SHP77 (cell line): ENCODE results near the gene FAM3B.
A peak's percentile ranks its signal among the peaks of the same experiment; 100 is the strongest.
"Not testable (repeated sequence)": the region's sequence is repeated elsewhere in the genome, so short reads cannot be mapped to it uniquely, and the experiment has no call there.

Experiments
- DNase-seq, 2 experiments: peaks; one replicate each; lab custom pipeline; 2025; lab: John Stamatoyannopoulos, UW

Gene FAM3B

DNA sequence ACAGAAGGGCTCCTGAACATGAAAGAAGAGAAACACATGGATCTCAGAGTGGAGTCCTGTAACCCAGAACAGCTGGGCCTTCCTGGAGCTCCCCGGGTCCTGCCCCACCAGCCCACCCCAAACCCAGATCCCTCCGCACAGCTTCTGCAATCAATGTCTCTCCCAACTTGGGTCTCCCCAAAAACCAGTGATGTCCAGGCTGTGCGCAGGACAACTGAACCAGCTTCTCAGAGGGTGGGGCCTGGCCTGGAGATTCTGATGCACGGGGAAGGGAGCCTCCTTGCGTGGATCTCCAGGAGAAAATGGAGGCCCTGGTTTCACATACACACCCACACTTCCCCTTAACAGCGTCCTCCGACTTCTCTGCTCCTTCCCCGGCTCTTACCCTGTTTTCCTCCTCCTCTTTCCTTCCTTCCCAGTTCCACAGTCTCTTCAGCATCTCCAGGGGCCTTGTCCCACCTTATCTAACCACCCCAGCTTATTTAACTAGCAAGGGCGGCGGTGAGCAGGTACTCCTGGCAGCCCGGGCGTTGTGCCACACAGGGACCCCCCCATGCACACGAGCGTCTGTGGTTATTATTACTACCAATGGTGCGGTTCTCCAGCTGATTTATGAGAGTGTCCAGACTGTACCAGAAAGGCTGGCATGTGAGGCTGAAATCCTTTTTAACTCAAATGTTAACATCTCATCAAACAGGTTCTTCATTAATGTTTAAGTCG, 34.0 kb downstream of the FAM3B start:
- DNase-seq: no peak

DNA sequence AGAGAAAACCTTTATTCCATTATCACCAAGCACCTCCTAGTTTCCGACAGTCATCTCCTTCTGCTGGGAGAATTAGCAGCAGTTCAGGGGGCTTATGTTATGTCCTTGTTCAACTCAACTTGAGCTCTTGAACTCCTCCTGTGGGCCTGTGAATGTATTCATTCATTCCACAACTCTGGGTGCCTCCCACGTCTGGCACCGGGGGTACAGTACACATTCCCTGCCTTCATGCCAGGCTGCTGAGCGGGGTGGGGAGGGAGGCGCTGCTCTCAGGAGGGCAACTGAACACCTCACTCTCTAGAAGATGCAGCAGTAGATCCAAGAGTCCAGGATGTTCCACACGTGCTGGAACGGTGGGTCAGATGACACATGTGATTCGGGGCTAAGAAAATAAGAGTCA, 40.9 kb downstream of the FAM3B start:
- DNase-seq: no peak

DNA sequence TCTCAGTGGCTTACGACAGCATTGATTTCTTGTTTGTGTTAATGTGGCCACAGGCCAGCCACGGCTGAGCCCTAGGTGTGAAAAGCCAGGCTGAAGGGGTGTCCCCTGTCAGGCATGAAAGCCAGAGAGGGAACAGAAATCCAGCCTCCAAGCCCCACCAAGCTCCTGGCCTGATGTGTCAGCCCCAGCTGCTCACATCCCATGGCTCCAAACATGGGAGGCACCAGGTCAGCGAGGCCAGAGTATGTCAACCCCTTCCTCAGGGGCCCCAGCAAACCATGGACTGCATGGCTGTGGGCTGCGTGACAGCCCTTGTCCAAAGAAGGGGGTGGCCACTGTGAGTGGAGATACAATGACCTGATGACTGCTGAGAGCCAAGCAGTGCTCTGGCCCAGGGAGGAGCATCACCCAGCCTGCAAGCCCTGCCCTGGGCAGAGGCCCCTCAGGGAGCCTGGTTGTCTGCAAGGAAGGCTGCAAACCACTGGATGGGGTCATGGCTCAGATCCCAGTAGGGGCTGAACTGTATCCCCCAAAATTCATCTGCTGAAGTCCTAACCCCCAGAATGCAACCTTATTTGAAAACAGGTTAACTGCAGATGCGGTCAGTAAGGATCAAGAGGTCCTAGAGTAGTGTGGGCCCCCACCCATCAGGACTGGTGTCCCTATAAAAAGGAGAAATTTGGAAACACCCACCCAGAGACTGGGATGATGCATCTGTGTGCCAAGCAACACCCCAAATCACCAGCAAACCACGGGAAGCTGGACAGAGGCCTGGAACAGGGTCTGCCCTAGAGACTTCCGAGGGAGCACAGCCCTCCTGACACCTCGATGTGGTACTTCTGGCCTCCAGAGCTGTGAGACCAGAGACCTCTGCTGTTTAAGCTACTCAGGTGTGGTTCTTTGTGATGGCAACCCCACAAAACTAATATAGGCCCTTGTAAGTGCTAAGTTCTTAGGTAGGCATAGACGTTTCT, 41.9 kb downstream of the FAM3B start:
- DNase-seq: no peak

- no peak for DNase-seq
These were observed 42.7 kb downstream of the FAM3B start for GRCh38 chr21:41359286-41359685.

GRCh38 chr21:41359754-41360071, 43.1 kb downstream of the FAM3B start:
- DNase-seq: not testable (repeated sequence)

GRCh38 chr21:41360072-41360821, 43.6 kb downstream of the FAM3B start:
- peak; percentile 14 to 48 for DNase-seq

GRCh38 chr21:41361053-41361785, 44.6 kb downstream of the FAM3B start:
- DNase-seq: no peak

DNA sequence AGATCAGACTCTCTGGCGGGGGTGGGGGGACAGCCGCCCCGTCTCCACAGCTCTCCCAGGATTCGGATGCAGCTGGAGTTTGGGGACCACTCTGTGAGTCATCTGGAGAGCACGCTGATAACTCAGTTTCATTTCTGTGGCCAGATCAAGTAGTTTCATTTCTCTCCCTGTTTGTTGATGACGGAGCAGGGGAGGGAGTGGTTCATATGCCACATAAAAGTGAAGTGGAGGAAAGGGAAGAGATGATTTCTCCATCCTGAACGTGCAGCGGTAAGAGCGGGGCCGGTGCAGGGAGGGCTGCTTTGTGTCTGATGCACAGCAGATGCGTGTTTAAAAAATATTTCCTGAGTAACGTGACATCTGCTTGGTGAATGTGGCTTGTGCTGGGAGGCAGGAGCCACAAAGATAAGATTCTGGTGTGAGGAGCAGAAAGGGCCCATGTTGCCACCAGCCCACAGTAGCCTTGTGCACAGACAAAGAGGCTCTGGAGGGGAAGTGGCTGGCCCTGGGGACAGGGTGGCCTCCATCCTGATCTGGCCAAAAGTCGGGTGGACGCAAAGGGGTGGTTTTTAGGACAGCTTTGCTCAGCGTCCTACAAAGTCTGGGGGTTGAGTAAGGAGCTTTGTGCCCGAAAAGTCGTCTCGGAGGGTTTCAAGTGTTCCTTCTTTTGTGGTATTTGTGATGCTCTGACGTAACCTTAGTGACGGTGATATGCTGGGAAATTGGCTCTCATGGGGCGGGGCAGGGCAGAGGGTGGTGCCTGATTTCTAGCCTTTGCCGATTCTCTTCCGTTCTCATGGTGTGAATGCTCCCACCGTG, 45.4 kb downstream of the FAM3B start, which contains the start of gene MX2:
Gene MX2 (plus strand): TSS at position 242 of the 819 bp plus-strand sequence. CDS start 14,880 bp downstream, outside the sequence.
- peak in 1 of 2 experiments; percentile 21 for DNase-seq

GRCh38 chr21:41362605-41363369, 46.2 kb downstream of the FAM3B start:
- DNase-seq: no peak

- no peak for DNase-seq
These were observed 47.0 kb downstream of the FAM3B start for GRCh38 chr21:41363370-41364270.

- no peak for DNase-seq
These were observed 47.7 kb downstream of the FAM3B start for GRCh38 chr21:41364308-41364707.

- no peak for DNase-seq
These were observed 48.9 kb downstream of the FAM3B start for GRCh38 chr21:41365377-41366107.

DNA sequence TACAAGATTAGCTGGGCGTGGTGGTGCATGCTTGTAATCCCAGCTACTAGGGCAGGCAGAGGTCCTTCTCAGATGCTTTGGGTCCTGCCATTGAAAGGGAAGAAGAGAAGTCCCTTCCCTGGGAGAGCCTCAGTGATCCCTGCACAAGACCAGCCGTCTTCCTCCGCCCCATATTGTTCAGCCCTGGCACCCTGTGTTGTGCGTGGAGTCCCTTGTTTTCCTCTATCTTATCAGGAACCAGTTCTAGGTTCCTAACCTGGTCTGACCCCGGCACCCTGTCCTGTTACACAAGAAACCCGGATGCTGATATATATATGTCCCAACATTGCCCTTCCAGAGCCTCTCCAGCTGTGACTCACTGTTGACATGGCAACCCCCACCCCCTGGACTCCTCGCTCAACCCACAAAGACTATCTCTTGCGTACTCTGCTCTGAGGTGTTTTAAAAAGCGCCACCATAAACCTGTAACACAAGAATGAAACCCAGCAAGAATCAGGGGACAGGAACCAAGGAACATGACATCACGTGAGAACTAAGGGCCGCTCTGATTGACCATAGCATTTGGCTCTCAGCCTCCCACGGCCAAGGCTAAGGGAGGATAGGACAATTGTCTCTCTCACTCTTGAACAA, 50.0 kb downstream of the FAM3B start:
- no peak for DNase-seq

DNA sequence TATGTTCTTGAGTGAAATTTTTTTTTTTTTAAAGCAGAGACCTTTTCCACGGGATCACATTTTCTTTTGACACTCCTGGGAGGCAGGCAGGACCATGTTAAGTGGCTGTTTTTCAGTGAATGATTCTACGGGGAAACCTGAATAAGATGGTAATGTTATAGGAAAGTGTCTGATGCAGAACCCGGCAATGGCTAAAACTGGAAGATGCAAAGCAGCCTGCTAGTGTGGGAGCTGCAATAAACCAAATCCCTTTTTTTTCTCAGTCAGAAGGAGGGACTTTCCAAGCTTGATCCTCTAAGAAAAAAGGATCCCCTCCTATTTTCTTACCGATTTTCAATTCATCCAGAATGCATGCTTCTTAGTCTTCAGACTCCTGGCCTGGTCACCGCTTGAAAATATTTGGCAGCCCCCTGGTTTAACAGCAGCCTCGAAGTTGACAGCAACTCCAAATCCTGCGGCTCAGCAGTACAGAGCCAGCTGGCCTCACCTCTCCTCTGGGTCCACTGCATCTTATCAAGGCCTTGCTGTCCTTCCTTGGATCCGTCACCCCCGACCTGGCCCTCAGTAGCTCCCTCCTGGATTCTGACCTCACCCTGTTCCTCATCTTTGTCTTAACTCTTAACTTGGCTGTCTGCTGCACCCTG, 50.8 kb downstream of the FAM3B start:
- DNase-seq: no peak

GRCh38 chr21:41367945-41368734, 51.5 kb downstream of the FAM3B start:
- no peak for DNase-seq

GRCh38 chr21:41368735-41369104, 52.1 kb downstream of the FAM3B start:
- DNase-seq: no peak
